ENCODE data around the gene RFX3.
A peak's percentile ranks its signal among the peaks of the same experiment; 100 is the strongest.

The RFX3 gene

GRCh38 chr9:3431890-3432289 is 93.9 kb downstream of the RFX3 start:
- no peak for FAIRE-seq

DNA sequence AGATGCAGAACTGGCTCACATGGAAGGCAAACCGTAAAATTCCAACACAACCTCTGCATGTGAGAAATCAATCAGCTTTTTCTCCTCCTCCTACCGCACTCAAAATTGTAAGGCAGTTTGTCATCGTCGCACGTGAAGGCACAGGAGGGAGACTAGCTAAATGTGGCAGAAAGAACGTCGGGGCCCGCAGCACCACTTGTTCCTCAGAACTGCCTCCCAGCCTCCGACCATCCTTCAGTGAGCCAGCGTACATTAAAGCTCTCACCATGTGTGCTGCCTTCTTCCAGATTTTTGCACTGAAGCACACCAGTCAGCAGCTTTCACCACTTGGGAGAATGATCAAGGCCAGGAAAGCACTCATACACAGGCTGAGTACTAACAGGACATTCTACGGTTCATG is 105.9 kb downstream of the RFX3 start:
- FAIRE-seq, result no peak

- peak; percentile 38 for FAIRE-seq
Observed at GRCh38 chr9:3415906-3416305, 109.9 kb downstream of the RFX3 start.

- peak; percentile 95 for FAIRE-seq
Observed at GRCh38 chr9:3413984-3414383, 111.8 kb downstream of the RFX3 start.

DNA sequence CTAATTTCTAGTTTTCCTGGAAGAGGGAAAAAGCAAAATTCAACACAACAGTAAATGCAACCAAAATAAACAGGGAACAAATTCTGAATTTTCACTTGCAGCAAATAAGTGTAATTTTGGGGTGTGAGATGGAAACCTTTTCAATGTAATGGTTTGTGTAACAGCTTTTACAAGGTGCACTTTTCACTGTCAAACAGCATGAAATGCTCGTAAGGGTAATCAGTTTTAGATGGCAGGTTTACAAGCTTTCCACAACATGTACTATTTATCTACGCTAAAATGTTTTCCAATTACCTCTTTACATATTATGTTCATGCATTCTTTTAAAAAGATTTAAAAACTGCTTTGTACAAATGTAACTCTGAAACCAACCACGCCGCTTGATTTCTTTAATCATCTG is 115.3 kb downstream of the RFX3 start:
- FAIRE-seq, result no peak

DNA sequence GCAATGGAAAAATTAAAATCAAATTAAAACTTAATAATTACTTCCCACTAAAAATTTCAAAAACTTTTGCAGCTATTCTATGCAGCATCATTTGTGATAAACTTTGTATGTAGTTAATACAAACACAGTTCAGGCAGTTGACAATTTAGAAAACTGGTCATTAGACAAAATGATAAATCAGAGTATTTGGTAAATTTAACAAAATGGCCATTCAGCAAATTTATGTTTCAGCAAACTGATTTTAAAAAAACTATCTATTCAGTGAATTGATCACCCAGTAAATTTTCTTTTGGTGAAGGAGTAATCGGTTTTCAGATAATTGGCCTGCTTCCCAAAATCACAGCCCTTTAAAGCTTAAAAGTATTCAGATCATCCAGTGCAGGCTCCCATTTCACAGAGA is 116.3 kb downstream of the RFX3 start:
- no peak for FAIRE-seq

- FAIRE-seq, result no peak
Observed at GRCh38 chr9:3403315-3403714, 122.5 kb downstream of the RFX3 start.

DNA sequence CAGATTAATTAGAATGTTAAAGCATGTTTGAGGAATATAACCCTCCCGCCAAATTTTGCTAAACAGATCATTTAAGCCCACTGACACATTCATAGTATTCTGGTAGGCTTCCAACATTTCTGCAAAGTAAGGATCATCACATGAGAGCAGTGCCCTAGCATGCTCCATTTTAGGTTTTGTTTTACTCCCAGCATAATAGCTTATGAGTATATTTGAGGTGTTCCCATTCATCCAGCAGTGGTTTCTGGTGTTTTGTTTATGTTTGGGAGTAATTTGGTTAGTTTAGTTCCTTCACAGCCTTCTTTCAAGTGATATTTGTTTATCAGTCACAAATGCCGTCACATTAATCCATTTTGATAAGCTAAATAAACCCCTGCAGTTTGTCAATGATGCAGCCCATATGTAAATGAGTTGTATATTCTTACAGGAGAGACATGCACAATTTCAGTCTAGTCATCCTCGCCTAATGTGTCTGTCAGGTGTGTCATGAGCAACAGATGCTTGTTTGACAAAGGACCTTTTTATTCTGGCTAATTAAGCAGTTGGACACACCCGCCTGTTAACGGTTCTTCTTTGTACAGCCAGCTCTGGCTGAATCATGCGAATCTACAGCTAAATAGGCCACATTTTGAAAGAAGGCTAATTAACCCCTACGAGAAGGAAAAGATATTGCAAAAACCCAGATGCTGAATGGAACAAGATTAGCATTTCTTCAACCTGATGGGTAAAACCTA is 124.4 kb downstream of the RFX3 start:
- peak; percentile 97 for FAIRE-seq

DNA sequence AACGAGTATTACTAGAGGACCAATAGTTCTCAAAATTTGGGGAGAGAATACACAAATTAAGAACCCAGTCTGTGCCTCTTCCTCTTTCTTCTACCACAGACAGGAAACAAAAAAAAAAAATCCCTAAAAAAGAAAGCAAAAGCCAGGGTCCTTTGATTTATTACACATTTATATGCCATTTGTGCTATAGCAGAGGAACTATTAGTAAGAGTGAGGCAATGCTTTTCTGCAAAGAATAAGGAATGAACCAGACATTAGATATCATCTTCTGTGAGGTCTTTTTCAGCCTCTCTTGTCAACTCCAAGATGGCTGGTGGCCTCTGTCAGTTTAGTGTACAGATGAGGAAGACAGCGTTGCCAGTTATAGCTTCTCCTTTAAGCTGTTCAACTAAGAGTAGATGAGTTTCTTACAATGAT is 127.6 kb downstream of the RFX3 start:
- no peak for FAIRE-seq

DNA sequence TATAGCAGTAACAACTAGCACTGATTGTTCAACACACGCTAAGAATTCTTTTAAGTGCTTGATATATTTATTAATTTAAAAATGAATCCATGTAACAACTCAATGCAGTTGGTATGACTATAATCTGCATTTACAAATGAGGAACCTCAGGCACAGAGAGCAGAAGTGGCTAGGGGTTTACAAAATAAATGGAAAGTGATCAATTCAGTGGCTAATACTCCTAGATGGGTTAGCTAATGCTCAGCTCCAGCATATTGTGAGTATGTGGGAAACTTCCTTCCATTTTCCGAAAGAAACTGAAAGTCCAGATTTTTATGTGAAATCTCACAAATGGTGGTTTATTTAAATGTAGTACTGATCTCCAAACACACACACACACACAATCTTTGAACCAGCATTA is 128.0 kb downstream of the RFX3 start:
- FAIRE-seq, result no peak

- no peak for FAIRE-seq
Observed at GRCh38 chr9:3391414-3391813, 134.4 kb downstream of the RFX3 start.

DNA sequence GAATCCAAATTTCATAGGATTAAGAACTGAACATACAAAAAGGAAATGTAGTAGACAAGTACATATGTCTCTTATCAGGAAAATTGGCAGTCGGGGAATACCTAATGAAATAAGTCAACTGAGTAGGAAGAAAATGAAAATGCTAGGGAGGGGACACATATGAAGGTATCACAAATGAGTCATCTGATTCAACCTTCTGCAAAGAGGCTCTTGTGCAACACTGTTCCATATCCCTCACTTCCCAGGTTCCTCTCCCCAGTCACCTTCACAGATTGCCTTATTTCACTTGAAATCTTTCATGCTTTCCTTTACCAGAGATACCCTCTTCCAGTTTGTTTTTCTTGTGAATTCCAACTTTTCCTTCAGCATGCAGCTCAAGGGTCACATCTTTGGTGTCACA is 139.0 kb downstream of the RFX3 start:
- FAIRE-seq, result no peak

GRCh38 chr9:3385871-3386270 is 139.9 kb downstream of the RFX3 start:
- FAIRE-seq, result no peak

DNA sequence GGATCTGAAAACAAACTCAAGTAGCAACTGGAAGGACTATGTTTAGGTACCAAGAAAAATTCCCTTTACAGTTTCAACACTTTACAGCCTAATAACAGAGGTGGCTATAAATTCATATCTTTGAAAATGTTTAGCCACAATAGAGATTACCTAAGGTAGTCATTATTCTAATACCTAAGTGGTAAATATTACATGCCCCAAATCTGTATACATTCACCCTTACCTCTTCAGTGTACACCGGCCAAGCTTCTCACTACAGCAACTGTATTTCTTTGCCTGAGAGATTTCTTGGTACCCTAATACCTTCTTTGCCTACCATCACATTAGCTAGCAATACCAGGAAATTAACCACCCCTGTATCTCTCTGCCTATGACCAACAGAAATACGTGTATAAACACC is 154.0 kb downstream of the RFX3 start:
- FAIRE-seq, result no peak

DNA sequence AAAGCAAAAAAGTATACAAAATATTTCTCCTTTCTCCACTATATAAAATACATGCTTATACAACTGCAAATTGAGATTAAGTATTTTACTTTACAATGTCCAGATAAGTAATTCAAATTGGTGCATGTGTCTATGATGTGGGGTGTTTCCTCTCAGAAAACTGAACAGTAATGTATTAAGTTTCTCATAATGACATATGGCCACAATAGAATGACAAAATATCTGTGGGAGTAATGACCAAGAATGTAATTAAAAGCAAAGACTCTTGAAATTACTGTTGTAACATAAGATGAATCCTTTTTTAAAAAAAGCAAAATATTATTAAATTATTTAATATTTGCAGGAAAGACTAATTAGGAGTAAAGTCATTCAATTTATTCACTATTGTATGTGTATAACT is 155.1 kb downstream of the RFX3 start:
- FAIRE-seq, result no peak

DNA sequence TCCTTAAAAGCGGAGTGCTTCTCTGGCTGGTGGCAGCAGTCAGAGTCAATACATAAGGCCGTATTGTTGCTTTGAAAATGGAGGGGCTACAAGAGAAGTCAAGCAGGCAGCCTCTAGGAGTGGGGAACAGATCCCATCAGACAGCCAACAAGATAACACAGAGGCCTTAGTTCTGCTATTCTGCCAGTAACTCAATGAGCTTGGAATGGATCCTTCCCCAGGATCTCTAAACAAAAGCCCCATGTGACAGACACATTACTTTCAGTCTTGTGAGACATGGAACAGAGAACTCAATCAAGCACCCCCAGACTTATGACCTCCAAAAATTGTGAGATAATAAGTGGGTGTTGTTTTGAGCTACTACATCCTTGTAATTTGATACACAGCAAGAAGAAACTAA is 158.6 kb downstream of the RFX3 start:
- no peak for FAIRE-seq

DNA sequence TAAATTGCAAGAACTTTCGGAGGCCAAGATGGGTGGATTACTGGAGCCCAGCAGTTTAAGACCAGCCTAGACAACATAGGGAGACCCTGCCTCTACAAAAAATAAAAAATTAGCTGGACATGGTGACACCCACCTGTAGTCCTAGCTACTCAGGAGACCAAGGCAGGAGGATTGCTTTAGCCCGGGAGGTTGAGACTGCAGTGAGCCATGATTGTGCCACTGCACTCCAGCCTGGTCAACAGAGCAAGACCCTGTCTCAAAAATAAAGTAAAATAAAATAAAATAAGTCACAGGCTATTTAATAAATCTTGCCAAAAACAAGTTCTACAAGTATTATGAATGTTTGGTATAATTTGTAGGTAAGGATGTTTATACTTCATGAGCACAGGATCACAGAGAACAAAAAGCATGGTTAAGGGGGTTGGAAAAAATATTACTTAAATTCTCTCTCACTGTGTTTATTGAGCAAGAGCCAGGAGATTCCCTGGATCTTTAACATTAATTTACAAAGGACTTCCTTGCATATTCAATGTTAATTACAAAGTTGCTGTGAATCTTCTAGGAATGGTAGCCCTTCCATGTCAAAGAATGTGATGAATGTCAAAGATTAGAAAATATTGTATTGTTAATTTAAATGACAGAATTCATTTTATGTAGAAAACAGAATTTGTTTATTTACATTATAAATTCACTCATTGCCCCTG is 164.0 kb downstream of the RFX3 start:
- no peak for FAIRE-seq

GRCh38 chr9:3361116-3361515 is 164.7 kb downstream of the RFX3 start:
- no peak for FAIRE-seq

GRCh38 chr9:3360245-3360644 is 165.6 kb downstream of the RFX3 start:
- no peak for FAIRE-seq

GRCh38 chr9:3359778-3360177 is 166.0 kb downstream of the RFX3 start:
- no peak for FAIRE-seq

DNA sequence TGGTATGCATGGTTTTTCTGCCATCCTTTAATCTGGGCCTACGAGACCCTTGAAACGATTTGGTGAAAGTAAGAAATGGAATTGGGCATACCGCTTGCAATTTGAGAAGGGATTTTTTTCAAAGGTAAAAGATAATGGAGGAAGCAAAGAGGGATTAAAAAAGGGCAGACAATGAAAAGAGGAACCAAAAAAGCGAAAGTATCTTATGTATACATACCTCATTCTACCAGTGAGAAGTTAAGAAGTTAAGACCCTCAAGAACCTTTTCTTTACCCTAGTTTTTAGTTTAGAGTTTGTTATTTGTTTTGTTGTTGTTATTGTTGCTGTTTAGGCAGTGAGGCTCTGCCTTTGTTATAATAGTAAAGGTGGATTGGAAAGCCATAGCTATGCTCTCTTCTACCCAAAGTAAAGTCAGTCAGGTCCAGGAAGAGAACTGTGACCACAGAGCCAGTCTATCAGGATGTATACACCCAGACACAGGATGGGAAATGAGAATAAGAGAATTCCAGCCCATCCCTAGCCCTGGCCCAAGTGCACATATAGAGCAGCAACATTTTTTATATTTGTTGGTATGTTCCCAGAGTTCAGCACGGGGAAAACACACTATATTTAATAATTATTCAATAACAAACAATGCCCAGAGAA is 166.6 kb downstream of the RFX3 start:
- peak; percentile 5 for FAIRE-seq

GRCh38 chr9:3348169-3348568 is 177.6 kb downstream of the RFX3 start:
- FAIRE-seq, result no peak

DNA sequence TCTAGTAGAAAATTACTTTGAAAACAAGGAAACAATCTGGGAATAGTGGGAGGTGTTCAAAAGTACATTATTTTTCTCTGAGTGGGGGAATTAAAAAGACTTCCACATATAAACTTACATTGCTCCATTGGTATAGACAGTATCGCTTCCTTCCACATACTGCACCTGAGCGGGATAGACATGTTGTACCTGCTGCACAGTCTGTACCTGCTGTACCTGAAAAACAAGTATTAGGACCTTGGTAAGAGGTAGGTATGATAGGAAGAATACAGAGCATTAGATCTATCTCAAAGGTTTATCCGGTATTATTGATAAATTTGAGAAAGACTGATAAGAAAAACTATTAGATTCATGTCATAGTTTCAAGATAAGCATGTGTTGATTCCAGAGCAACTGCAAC is 179.3 kb downstream of the RFX3 start:
- FAIRE-seq, result no peak

GRCh38 chr9:3343671-3344070 is 182.1 kb downstream of the RFX3 start:
- FAIRE-seq, result peak; percentile 94
